ENCODE data around the gene COL7A1.

Gene COL7A1

DNA sequence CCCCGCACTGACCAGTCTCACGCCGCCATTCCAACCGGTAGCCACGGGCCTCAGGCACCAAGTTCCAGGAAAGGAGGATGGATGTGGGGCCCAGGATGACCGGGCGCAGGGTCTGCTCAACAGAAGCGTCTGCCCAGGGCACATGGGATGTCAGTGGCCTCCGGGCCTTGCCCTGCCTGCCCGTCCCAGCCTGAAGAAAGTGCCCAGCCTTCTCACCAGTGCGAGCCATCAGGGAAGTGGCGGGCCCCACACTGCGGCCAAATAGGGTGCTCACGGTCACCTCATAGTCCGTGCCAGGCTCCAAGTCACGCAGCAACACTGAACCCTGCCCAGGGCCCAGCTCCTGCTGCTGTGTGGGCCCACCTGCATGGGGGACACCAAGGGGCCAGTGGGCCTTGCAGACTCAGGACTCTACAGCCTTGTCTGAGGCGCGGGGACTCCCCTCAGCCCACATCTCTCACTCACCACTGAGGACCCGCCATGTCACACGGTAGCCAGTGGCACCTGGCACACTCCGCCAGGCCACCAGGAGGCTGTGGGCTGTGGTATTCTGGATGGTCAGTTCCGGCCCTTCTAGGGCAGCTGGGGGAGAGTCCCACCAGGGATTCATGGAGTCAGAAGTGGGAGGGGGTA, 3.1 kb downstream of the COL7A1 start:
- no peak for DNase-seq (ENCODE audit: low read depth)

DNA sequence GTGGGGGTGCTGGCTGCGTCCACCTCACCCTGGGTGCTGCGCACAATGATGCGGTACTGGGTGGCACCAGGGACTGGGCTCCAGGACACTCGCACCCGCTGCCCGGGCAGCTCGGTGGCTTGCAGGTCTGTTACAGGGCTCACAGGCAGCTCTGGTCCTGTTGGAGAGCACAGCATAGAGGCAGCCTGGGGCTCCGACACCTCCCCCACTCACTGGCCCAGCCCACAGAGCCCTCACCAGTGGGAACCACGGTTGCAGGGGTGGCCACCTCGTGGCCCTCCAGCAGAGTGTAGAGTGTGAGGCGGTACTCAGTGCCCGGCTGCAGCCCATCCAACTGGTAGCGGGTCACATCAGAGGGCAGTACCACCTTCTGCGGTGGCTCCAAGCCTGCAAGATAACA, 3.7 kb downstream of the COL7A1 start:
- no peak for DNase-seq (ENCODE audit: low read depth)

DNA sequence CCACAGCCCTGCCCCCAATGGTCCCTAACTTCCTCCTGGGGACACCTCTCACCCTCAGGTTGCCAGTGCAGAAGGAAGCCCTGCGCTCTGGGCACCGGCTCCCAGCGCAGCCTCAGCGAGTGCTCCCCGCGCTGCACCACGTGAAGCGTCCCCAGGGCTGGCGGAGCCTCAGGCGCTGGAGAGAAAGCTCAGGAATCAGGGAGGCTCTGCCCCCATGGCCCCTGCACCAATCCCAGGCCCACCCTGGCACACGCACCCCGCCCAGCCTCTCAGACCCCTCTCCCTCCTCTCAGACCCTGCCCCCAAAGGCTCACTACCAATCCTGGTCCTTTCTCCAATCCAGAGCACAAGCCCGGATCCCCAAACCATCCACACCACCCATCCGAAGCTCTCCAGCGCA, 6.9 kb downstream of the COL7A1 start:
- no peak for DNase-seq (ENCODE audit: low read depth)

DNA sequence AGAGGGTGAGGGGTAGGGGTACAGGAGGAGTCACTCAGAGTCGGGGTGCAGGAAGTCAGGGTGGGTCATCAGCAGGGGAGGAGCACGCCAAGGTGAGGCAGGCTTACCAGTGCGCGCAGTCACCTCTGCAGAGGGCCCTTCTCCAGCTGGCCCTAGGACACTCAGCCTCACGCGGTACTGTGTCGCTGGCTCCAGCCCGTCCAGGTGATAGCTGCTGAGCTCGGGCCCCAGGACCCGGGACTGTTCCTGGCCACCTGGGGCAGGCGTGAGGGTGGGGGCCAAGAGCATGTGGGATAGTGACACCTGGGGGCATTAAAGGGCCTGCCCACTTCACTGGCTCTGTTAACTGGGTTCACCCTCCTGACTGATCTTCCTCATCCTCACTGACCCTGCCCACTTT, 7.4 kb downstream of the COL7A1 start:
- no peak for DNase-seq (ENCODE audit: low read depth)

DNA sequence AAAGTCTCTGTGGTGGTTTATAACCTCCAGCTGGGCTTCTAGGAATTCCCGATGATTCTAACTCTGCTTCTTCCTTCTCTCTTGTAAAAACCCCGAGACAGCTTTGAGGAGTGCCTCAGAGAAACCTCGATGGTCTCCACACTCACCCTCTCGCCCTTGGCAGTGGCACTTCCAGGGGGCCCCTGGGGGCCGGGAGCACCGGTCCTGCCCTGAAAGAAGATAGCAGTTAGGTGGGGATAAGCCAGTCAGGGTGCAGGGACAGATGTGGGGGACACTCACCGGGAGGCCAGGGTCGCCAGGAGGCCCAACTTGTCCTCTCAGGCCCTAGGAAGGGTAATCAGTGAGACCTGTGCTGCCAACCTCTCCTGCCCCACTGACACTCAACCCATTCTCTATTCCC, 9.7 kb downstream of the COL7A1 start:
- DNase-seq (ENCODE audit: low read depth), result no peak

DNA sequence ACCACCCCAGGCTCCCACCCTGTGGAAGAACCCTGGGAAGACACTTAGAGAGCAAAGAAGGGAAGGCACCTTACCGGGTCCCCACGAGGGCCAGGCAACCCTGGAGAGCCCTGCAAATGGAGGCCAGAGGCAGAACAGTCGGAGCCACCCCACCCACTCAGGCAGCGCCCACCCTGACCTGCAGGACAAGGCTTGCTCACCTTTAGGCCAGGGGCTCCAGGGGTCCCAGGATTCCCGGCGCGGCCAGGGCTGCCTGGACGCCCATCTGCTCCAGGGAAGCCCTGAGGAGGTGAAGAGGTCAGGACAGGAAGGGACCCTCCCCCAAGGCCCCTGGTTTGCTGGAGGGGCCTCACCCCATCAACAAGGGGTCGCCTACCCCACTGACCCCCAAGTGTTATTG, 10.3 kb downstream of the COL7A1 start:
- no peak for DNase-seq (ENCODE audit: low read depth)

DNA sequence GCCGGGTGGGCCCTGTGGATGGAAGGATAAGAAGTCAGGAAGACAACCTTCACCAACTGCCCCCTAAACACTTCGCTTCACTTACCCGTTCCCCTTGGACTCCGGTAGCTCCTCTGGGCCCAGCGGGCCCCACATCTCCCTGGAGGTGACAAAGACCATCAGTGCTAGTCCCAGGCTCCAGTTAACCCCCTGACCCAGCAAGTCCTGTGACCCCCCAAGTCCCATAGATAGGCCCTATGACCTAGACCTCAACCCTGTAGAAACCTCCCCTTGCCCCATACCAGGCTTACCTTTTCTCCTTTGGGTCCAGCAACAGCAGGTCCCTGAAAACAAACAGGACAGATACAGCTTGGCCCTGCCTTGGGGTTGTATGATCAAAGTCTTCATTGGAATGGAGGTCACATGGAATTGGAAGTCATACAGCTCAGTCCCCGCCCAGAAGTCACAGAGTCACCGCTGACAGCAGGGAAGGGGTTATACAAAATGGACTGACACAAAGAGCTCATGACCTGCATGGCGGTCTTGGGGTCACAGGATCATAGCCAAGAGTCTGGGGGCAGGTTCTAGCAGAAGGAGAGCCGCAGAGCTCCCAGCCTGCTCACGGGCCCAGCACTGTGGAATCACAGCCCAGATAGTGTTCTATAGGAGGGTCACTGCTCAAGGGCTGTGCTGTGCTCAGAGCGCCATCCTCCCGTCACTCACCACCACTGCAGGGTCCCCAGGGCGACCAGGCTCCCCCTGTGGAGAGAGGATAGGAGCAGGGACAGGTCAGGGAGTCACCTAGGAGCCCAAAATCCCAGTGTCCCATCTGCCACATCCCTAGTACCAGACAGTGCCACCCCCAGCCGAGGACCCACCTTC, 13.3 kb downstream of the COL7A1 start:
- DNase-seq (ENCODE audit: low read depth), result no peak

DNA sequence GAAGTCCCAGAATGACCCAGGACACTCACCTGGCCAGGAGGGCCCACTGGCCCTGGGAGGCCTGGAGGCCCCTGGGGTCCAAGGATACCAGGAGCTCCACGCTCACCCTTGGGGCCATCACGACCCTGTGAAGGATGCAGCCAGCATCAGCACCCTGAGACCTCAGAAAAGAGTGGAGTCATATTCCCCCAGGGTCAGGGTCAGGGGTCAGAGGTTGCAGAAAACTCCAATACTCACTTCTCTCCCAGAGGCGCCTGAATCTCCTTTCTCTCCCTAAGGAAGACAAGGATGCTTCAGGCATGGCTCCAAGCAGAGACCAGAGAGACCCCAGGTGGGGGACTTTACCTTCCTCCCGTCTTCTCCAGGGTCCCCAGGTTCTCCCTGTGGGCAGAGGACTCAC, 18.5 kb downstream of the COL7A1 start:
- DNase-seq (ENCODE audit: low read depth), result no peak

DNA sequence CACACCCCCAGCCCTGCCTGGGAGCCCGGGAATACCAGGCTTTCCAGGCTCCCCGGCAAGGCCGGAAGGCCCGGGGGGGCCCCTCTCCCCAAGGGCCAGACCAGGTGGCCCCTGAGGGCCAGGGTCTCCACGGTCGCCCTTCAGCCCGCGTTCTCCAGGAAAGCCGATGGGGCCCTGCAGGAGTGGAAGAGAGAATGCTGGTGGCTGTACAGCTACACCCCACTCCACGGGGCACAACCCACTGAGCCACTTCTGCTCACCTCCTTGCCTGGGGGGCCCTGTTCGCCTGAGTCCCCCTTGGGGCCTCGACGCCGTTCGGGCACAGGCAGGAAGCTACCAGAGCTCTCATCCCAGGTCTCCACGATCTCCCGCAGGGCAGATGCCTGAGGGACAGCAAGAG, 19.8 kb downstream of the COL7A1 start:
- no peak for DNase-seq (ENCODE audit: low read depth)

DNA sequence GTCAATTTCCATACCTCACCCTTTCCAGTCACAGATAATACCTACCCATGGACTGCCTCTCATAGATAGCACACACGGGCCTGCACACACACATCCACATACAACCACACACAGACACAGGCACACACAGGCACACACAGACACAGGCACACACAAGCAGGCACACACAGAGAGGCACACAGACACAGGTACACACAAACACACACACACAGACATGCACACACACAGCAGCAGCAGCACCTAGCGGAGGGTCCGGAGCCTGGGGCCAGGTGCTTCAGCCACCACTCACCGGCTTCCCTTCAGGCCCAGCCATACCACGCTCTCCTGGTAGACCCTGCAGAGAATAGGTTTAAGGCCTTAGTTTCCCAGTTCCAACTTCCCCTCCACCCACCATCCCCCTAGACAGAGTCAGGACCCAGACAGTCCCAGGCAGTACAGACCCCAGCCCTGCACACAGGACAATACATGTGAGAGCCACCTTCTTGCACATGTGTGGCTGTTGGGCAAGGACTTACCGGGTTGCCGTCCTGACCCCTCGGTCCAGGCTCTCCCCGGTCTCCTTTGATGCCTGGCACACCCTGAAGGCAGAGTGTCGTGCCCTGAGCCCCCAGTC, 21.1 kb downstream of the COL7A1 start:
- no peak for DNase-seq (ENCODE audit: low read depth)

DNA sequence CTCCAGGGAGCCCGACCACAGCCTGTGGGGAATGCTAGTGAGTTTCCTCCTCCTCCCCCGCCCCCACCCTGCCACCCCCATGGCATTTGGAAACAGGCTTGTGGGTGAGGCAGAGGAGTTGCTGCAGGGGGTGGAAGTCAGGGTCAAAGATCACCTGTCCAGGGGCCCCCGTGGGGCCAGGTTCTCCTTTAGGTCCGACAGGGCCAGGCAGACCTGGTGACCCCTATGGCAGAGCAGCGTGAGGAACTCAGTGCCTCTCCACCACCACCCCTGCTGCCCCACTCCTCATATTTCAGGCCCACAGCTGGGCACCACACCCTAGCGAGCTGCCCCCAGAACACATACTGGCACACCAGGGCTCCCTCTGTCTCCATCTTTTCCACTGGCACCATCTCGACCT, 22.6 kb downstream of the COL7A1 start:
- DNase-seq (ENCODE audit: low read depth), result no peak

DNA sequence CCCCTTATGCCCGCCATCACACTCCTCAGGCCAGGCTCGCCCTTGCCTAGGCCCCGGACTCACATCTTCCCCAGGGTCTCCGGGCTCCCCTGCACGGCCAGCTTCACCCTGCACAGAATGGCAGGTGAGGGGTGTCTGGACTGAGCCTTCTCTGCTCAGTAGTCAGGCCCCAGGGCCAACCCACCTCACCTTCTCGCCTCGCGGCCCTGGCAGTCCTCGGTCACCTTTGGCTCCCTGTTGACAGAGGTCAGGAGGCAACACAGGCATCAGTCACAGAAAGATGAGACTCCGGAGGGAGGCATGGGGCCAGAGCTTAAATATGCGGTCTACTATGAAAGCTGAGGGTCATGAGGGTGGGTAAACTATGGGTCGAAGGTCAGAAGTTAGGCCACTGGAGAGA, 23.2 kb downstream of the COL7A1 start:
- no peak for DNase-seq (ENCODE audit: low read depth)

DNA sequence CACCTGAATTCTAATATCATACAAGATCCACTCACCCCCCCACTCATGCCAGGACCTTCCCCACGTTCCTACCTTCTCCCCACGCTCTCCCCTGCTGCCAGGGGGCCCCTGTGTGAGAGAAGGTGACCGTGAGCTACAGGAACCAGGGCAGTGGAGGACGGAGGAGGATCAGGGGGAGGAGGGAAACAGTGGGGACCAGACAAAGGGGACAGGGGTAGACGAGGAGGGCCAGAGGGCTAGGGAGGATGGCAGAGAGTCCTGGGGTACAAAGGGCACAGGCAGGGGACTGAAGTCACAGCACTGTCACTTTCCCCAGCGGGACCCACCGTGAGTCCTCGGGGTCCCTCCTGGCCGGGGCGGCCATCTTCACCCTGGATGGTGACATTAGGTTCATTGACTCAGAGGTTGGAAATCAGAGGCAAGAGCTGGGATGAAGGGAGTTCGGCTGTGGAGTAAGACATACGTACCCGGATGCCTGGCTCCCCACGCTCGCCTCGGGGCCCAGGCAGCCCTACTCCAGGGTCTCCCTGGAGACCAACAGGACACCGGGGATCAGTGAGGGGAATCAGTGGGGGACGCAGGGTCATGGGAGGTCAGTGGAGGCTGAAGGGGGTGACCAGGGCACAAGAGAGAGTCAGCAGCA, 25.2 kb downstream of the COL7A1 start:
- DNase-seq (ENCODE audit: low read depth), result no peak

DNA sequence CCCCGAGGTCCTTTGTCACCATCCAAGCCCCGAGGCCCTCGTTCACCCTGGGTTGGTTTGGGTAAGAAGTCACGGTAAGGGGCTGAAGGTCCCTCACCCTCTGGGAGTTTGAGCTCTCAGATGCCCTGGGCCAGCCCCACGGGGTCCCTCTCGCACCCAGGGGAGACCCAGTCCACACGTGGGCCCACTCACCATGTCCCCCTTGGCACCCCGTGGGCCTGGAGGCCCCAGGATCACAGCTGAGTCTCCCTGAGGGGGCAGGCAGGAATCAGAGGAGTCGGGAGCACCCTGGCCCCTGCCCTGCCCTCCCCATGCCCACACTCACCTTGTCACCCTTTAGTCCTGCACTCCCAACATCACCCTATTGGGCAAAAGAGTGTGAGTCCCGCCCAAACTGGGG, 25.7 kb downstream of the COL7A1 start:
- no peak for DNase-seq (ENCODE audit: low read depth)

DNA sequence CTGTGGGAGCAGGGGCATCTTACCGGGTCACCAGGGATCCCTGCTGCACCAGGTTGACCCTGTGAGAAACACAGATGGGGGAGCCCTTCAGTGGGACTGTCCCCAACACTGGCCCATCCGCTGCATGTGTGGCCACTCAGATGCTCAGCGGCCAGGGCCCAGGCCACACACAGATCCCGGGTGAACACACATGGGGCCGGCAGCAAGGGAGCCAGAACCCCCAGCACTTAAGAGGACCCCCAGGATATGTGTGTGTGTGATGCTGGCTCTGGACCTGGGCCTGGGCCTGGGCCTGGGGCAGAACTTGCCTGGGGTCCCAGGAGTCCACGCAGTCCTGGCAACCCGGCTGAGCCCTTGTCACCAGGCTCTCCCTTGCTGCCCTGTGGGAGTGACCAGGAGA, 26.7 kb downstream of the COL7A1 start:
- DNase-seq (ENCODE audit: low read depth), result no peak

DNA sequence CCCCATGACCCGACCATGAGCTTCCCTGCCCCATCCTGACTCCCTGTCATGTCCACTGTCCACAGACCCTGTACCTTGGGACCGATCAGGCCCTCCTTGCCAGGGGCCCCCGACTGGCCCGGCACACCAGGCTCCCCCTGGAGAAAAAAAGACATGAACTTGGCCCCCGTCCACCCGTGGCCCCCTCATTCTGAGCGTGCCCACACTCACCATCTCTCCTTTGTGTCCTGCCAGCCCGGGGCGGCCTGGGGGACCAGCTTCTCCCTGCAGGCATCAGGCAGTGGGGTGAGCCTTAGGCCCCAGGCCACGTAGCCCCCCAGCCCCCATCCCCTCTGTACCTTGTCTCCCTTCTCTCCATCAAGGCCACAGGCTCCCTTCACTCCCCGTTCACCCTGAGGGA, 27.6 kb downstream of the COL7A1 start:
- DNase-seq (ENCODE audit: low read depth), result no peak

DNA sequence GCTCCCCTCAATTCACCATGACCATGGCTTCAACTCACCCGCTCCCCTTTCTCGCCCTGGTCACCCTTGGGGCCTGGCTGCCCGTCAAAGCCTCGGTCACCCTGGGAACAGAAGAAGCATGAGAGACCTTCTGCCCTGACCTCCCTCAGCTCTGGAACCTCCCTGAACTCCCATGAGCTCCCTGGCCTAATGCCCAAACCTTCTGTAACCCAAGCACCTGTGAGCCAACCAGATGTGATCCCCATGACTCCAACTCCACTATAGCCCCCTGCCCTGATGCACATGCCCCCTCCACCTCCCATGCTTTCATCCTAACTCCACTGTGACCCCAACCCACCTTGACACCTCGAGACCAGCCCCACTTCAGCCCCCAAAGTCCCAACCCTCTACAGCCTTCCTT, 28.0 kb downstream of the COL7A1 start:
- no peak for DNase-seq (ENCODE audit: low read depth)

DNA sequence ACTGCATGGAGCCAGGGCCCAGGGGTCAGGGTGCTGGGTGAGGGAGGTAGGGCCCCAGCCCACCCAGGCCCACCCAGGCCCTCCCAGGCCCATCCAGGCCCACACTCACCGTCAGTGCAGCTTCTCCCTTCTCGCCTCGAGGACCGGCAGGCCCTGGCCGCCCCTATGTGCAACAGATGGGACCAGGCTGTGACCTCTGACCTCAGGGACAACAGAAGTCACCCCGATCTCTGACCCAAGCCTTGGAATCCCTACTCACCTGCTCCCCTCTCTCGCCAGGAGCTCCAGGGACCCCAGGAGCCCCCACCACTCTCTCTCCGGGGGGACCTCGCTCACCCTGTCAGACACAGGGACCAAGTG, 28.7 kb downstream of the COL7A1 start:
- DNase-seq (ENCODE audit: low read depth), result no peak

DNA sequence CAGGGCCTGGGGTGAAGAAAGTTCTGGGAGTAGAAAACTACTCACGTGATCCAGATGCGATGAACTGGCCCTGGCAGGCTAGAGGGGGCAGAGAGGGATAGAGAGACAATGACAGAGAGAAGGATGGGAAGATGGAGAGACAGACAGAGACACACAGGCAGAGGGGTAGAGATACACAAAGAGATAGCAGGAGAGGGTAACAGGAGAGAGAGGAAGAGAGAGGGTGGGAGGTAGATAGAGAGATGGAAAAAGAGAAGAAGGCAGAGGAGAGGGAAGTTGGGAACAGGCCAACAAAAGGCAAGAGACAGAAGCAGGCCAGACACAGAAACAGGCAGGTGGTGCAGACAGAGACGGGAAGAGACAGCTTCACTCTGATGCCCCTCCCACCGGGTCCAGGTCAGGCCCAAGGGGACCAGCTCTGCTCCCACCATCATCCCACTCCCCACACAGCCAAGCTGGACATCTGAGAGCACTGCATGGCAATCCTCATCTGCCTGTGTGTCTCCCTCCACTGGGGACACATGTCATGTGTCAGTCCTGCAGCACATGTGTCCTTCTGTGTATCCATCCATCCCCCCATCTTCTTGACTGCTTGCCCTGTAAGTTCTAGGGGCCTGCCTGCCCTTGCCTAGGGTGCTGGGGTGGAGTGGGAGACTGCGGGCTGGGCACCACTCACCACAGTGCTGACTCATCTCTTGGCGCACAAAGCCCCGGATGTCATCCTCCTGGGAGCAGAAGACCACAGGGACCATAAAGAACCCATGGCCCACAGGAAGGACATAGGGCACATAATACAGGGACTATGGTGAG, 29.3 kb downstream of the COL7A1 start:
- DNase-seq (ENCODE audit: low read depth), result peak; percentile 71

DNA sequence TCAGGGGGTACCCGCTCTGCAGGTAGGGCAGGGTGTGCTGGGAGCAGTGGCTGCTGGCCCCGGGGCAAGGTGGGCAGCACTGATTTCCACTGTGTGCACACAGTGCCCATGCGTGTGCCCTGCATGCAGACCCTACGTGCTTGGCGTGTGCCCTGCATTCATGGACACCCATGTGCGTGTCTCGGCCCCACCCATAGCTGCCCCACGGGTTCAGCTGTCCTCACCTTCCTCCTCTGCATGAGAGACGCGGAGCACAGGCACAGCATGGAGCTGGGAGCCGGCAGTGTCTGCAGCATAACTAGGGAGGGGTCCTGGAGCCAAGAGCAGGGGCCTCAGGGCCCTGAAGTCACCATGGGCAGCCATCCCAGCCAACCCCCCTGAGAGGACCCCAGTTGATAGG, 29.9 kb downstream of the COL7A1 start:
- no peak for DNase-seq (ENCODE audit: low read depth)

DNA sequence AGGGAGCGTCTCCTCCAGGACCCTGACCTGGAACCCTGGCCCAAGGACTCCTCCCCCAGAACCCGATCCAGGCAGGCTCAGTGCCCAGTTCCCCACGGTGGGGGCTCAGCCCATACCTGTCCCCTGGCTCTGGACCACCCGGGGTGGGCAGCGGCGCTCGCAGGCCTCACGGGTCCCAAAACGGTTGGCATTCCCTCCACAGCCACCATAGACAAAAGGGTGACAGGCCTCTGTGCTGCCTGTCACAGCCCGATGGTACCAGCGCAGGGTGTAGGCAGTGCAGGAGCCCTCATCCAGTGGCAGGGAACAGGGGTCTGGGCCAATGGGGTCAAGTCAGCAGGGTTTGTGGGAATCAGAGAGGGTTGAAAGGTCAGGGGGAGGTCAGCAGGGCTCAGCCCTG, 30.5 kb downstream of the COL7A1 start:
- no peak for DNase-seq (ENCODE audit: low read depth)

DNA sequence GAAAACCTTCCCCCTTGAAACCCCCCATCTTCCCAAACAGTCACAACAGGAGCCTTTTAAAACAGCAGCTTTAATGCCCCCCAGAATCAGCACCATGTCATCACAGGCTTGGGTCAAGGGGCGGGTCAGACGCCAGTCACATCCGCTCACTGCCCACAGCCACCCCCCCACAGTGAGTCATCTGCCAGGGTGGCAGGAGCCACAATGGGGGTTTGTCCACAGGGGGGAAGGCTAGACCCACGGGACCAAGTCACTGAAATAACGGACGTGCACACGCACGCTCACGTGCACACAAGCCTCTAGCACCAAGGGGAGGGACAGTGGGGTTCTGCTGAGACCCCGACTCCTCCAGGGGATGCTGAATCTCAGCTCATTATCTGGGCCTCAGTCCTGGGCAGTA, 31.1 kb downstream of the COL7A1 start:
- peak; percentile 67 for DNase-seq (ENCODE audit: low read depth)
